ENCODE data around the gene MOK.
"Not testable (repeated sequence)": the region's sequence is repeated elsewhere in the genome, so short reads cannot be mapped to it uniquely, and the experiment has no call there.

The MOK gene, protein sequence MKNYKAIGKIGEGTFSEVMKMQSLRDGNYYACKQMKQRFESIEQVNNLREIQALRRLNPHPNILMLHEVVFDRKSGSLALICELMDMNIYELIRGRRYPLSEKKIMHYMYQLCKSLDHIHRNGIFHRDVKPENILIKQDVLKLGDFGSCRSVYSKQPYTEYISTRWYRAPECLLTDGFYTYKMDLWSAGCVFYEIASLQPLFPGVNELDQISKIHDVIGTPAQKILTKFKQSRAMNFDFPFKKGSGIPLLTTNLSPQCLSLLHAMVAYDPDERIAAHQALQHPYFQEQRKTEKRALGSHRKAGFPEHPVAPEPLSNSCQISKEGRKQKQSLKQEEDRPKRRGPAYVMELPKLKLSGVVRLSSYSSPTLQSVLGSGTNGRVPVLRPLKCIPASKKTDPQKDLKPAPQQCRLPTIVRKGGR

DNA sequence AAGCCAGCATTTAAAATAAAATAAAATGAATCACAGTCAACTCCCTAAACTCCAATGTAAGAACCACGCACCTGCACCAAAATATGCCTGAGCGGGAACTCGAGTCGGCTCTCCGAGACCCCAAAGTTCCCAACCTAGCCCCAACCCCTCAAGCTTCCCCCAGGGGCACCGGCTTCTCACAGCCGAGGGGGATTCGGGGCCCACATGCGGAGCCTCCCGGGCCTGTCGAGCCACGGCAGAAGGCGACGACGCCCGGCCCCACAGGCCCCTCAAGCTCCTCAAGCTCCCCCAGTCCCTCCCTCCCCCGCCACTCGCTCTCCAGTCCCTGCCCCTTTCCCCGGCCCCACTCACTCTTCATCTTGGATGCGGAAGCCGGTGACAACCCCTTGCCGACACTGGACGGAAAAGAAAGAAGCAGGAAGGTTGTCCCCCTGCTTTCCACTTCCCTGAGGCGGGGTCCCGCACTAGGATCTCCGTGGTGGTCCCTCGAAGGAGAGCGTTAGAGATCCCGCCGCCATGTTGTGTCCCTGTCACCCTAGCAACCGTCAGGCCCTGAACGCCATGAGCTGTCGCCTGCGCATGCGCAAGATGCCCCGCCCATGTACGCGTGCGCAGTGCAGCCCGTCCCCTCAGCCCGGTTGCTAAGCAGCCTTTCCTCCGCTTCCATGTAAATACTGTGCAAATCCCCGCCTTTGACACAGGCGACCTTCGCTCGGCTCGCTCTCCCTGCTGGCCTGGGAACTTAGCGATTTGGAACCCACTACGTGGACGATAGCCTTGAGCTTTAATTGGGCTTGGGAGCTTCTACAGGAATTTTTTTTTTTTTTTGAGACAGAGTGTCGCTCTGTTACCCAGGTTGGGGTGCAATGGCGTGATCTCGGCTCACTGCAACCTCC lies at the start of gene MOK:
TSS of gene MOK (minus strand) at position 554 of the 896 bp plus-strand sequence. CDS start at position 358, 196 bp downstream.
- peak; percentile 87 to 95 (median 94) for DNase-seq

DNA sequence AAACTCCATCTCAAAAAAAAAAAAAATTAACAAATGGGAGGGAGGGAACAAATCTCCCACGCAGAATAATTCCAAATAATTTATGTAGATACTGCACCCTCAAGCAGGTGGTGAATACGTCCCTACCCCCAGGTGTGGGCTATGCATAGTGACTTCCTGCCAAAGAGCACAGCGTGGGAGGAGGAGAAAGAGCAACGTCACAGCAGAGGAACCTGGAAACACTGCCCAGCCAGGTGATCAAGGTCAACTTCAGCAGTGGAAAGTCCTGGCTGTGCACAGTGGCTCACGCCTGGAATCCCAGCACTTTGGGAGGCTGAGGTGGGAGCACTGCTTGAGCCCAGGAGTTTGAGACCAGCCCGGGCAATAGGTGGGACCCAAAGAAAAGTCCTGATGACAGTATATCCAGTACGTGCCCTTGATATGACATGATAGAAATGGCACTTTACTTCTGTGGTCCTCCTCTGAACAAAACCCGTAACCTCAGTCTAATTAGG lies 48.2 kb upstream of the MOK start:
- DNase-seq = no peak

DNA sequence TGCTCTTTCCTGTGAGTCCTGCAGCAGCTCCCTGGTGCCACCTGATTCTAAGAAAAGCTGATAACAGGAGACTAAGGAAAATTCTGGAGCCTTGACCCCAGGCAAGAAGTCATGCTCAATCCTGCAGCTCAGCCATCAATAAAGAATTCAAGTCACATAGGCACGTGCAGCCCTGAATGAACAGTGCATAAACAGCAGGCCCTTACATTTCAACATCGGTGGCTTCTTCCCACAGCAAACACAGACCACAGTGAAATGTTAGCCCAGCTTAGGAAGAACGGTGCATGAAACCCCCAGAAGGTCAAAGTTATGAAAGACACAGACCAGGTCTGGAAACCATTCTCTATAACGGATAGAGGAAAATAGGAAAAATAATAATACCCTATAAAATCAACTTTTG lies 47.2 kb upstream of the MOK start:
- DNase-seq = no peak

DNA sequence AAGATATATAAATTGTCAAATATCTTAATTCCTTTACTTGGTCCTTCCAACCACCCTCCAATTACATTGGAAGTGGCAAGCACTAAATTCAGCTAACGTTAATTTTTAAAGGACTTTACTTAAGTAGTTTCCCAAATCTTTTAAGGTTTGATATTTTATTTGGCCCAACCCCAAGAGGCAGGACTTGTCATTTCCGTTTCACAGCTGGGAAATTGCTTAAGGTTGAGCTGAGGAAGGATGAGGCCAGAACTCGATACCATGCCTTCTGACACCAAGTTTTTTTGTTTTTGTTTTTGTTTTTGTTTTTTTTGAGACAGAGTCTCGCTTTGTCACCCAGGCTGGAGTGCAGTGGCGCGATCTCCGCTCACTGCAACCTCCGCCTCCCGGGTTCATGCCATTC lies 46.6 kb upstream of the MOK start:
- DNase-seq = not testable (repeated sequence)

DNA sequence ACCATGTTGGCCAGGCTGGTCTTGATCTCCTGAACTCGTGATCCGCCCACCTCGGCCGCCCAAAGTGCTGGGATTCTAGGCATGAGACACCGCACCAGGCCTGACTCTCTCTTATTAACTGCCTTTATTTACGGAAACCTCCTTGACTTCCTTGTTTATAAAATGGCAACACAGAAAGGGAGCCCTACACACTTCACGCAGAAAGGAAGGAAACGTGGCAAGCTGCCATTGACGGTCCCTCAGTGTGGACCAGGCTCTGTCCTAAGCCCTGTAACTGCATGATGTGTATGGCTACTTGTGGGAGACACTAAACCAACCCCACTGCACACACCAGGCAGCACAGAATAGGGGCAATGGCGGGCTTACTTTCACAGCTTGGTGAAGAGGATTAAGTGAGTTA lies 46.1 kb upstream of the MOK start:
- DNase-seq = no peak

DNA sequence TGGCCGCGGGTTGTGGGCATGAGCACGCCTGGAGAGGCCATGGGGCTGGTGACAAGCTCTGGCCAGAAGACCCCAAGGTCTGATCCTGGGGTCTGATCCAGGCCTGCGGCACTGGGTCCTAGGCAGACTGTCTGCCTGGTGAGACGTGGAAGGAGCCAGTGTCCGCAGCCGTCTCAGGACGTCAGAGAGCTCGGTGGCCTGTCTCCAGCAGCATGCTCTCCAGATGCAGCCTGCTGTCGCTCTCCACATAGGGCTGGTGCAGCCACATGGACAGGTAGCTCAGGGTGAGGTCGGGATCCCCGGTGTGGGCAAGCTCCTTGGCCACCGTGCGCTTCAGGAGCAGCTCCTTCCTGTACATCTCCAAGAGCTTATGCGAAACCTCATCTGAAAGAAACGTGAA lies 43.4 kb upstream of the MOK start:
- no peak for DNase-seq

DNA sequence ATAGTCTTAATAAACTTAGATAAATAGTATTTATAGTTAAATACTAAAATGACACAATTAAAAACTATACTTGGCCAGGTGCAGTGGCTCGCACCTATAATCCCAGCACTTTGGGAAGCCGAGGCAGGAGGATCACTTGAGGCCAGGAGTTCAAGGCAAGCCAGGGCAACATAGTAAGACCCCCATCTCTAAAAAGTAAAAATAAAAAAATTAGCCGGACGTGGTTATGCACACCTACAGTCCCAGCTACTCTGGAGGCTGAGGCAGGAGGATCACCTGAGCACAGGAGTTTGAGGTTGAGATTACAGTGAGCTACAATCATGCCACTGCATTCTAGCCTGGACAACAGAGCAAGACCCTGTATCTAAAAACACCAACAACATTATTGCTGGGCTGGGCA lies 41.7 kb upstream of the MOK start:
- no peak for DNase-seq

DNA sequence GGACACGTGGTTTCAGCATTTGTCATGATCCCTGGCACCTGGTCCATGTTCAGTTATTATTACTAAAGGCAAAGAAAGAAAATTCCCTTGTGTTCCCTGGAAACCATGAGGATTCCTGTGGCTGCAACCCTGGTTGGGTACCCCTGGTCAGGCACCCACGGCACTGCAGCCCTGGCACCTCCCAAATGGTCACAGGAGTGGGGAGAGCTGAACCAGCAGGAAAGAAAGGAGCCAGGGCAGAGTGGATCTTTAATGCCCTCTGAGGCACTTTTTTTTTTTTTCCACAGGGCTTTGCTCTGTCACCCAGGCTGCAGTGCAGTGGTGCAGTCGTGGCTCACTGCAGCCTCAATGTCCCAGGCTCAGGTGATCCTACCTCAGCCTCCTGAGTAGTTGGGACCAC lies 40.3 kb upstream of the MOK start:
- DNase-seq = no peak

DNA sequence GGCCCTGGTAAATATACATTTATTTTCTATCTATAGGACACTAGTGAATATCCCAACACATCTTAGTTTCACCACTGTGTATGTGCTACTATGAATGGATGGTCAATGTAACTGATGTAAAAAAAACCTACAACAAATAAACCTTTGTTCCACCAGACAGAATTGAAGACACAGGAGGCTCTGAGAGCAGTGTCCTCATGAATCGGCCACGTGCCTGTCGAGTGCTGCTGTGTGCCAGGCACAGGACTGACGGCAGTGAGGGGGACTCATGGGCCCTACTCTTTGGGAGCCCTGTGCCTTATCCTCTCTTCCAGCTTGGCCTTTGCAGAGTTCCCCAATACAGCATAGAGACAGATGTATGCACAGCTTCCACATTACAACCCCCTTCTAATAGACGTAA lies 39.5 kb upstream of the MOK start:
- DNase-seq = no peak

DNA sequence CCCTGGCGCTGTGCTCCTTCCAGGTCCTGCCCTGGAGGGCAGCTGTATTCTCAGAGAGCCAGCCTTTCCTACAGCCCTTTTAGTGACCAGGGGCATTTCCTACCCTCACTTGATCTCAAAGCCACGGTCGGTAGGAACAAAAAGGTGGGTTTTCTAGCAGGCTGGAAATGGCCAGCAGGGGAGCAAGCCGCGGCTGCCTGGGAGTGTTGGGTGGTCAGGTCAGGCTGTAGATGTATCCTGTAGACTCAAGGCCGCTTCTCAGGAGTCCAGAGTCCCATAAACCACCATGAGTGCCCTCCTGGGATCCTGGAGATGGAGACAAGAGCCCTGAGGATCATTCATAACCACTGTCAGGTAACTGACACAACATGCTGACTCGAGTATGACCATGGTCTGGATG lies 39.1 kb upstream of the MOK start:
- no peak for DNase-seq

DNA sequence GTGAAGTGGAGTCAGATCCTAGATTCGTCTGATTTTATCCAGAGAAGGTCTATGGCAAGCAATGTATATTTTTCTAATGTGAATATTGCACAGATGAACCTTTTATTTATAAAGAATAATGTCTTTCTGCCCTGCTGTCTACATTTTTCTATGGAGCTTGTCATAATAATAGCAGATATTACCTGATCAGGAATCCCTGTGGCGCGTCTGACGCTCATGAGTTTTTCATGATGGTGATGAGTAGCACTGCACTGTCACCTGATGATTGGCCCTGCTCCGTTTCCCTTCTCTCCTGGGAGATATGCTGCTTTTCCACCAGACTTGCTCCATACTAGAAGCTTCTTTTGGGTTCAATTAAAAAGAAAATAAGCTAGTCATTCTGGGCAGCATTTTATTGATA lies 37.3 kb upstream of the MOK start:
- DNase-seq = no peak

DNA sequence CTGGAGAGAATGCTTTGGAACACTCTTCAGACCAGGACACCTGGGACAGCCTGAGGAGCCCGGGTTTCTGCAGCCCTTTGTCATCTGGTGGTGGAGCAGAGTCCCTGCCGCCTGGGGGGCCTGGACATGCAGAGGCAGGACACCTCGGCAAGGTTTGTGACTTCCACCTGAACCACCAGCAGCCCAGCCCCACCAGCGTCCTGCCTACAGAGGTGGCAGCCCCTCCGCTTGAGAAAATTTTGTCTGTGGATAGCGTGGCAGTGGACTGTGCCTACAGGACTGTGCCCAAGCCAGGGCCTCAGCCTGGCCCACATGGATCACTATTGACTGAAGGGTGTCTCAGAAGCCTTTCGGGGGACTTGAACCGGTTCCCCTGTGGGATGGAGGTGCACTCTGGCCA lies 36.6 kb upstream of the MOK start:
- no peak for DNase-seq

DNA sequence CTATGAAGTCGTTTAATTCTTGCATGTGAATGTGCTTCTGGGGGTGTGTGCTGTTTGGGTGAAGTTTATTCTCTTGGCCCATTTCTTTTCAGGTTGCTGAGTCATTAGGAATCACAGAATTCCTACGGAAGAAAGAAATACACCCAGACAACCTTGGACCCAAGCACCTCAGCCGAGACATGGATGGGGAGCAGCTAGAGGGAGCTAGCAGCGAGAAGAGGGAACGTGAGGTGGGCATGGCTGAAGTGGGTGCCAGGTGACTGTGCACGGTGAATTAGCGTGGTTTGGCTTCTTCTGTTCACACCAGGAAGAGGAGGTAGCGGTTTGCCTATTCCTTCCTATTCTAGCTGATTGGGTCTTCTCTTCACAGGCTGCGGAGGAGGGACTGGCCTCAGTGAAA lies 33.8 kb upstream of the MOK start:
- no peak for DNase-seq

DNA sequence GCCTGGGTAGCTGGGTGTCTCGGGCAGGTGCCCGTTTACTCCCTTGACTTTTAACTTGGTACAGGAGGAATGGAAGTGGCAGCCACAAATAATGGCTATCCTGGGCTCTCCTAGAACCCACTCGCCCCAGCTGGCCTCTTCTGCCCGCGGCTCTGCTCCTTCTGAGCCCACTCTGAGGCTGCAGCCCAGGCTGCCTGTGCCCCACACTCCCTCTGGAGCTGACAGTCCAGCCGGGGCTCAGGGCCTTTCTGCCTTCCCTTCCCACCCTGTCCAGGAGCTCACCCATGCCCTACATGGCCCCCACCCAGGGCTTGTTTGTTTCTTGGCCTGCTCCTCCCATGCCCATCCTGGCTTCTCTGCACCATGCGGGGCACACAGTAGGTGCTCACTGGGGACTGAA lies 30.2 kb upstream of the MOK start:
- DNase-seq = no peak

DNA sequence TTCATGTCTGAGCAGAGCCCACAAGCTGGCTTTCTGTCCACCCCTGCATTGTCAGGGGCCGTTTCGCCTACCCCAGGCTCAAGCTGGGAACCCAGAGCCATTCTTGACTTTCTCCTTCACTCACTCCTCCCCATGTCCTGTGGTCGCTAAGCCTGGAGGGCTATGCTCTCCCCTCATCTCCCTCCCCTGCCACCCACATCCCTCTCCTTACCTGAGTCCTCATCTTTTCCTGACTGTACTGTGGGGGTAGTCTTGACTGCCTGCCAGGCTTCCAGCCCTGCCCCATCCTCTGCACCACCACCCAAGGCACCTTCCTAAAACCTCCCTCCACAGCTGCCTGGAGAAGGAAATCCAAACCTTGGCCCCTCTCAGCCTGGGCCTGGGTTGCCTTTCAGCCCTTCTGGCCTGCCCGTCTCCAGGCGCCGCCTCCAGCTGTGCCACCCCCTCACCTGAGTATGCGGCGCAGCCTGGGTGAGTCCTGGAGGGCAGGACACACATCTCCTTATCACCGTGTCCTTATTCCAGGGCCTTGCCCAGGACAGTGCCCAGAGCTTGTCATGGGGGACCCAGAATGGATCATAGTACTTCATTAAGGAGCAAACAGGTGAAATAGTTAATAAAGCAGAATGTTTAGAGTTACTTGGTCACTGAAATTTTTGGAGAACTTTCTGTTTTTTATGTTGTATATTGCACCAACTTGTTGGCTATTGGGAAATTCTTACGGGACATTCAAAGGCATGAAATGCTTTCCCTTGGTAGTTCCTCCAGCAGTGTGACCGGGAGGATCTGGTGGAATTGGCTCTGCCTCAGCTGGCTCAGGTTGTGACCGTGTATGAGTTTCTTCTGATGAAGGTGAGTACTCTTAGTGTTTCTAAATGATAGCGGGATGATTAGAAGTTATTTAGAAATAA lies 29.1 kb upstream of the MOK start:
- DNase-seq = no peak

DNA sequence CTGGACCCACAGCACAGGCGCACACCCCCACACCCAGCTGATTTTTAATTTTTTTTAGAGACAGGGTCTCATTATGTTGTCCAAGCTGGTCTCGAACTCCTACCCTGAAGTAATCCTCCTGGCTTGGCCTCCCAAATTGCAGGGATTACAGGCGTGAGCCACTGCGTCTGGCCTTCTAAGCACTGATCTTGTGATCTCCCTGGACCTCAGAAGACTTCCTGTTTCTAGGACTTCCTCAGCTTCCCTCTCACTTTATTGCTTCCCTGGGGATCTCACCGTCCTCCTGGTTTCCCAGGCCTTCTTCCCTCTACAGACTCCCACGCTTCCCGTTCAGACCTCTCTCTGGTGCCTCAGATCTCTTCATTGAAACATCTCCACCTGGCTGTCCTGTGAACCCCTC lies 28.4 kb upstream of the MOK start:
- no peak for DNase-seq

DNA sequence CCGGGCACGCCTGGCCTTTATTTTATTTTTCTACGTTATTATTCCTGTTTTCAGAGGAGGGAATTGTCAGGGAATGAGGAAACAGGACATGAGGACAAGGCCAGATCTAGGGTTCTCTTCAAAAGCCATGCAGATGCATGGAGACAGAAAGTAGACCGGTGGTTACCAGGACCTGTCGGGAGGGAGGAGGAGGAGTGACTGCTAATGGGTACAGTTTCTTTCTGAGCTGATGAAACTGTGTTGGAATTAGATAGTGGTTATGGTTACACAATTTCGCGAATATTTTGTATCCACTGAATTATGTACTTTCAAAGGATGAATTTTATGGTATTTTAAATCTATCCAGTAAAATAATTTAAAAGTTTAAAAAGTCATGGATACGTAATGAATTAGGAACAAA lies 25.8 kb upstream of the MOK start:
- no peak for DNase-seq

DNA sequence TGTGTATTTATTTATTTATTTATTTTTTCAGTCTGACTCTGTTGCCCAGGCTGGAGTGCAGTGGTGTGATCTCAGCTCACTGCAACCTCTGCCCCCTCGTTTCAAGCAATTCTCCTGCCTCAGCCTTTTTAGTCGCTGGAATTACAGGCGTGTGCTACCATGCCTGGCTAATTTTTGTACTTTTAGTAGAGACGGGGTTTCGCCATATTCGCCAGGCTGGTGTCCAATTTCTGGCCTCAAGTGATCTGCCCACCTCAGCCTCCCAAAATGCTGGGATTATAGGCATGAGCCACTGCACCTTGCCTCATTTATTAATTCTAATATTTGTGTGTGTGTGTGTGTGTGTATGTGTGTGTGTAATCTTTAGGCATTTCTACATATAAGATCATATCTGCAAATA lies 24.4 kb upstream of the MOK start:
- not testable (repeated sequence) for DNase-seq

DNA sequence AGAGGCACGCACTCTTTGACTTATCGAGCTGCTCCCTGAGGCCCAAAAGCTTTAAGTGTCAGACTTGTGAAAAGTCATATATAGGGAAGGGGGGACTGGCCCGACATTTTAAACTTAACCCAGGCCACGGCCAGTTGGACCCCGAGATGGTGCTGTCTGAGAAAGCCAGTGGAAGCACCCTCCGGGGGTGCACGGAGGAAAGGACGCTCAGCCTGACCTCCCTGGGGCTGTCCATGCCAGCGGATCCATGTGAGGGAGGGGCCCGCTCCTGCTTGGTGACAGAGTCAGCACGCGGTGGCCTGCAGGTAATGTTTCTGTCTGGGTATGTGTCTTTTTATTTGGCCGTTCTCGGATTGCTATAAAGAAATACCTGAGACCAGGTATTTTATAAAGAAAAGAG lies 21.6 kb upstream of the MOK start:
- DNase-seq = no peak

DNA sequence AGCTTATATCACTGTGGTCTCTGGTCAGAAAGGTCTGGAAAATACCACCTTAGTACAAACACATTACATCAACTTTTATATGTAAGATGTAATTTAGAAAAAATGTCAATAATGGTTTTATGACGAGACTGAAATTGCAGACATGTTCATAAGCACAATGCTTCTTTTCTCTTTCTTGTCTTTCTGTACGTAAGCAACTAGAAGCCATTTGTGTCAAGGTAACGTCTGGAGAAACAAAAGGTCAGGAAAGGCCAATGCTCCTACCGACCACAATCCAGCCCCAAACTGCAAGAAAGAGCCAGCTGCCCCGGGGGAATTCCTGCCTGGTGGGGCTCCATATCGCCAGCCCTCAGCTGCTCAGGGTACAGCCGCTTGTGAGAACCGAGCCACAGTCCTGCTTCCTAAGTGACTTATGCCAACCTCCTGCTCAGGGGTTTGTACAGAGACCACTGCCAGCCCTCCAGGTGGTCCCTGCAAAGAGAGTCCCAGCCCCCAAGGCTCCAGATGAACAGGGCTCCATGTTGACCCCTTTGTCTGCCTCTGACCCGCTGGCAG lies 20.9 kb upstream of the MOK start:
- no peak for DNase-seq

DNA sequence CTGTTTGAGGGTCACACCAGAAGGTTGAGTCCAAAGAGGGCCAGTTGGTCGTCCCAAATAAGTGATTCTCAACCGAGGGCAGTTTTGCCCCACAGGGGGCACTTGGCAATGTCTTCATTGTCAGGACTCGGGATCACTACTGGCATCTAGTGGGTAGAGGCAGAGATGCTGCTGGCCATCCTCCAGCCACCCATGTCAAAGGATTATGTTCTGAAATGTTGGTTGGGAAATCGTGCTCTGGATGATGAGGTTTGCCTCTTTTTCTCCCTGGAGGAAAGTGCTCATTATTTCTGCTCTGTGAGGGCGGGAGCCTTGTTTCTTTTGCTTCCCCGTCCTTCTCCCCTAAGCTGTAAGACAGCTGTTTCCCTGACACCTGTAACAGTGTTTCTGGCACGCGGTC lies 18.1 kb upstream of the MOK start:
- DNase-seq = no peak

Measured in activated naive CD4-positive, alpha-beta T cell (primary cell).